Prostate gland (tissue), 2 donors: ENCODE results near the gene TIMP2.

Source experiments
- CTCF ChIP-seq, 4 experiments: fragments of 200-600 bp in 2 of 4; fragments of 450-650 bp in 2 of 4; sonication (generic) in 2 of 4; IDR thresholded peaks; 1 replicate in 3 of 4; 2 replicates in 1 of 4; pipeline ENCODE4 v1.5.1; 2016 to 2019; ENCODE audit warnings: antibody characterized with exemption in 4 of 4, mild to moderate bottlenecking in 2 of 4, moderate library complexity in 2 of 4
- POLR2AphosphoS5 ChIP-seq: sonication (generic); formaldehyde crosslinking; IDR thresholded peaks from one replicate; pipeline ENCODE4 v1.6.1; 2017; ENCODE audit warnings: antibody characterized with exemption

GRCh38 chr17:78960928-78961327 lies 35.7 kb upstream of the TIMP2 start:
- no peak for TF ChIP-seq CTCF (IDR thresholded peaks at IDR 0.05)
- TF ChIP-seq POLR2AphosphoS5: no peak
